ENCODE measurements around the gene DOP1A. TPM values are rescaled to one million over a fixed set of nuclear protein-coding genes. Genes with fewer than 3 reads are reported as not detected.

Gene DOP1A
- total and polyA plus RNA-seq, 2 of the 13 experiments (the other 11 are each of a cell fraction or from before 2014, with no cell fraction given), result 5.2 to 16.7 TPM

GRCh38 chr6:83097204-83097603, 29.7 kb downstream of the DOP1A start:
- Histone ChIP-seq H3K79me2 (ENCODE audit: insufficient read depth, low read length) (no peaks in the 10 kb centered on the region), H3K9me3 (ENCODE audit: low read length) (no peaks in the 10 kb centered on the region), H3K4me1 (ENCODE audit: insufficient read depth, low read length) (no peaks in the 10 kb centered on the region), H3K36me3 (replicated peaks in 1 of 2; ENCODE audit: control insufficient read depth in 1 of 2, insufficient read depth in 2 of 2, low read length in 2 of 2) (peaks cover 0 to 3% of the 10 kb centered on the region in 2 experiments; a peak in 1 of 5 replicates), H3K4me3 (replicated peaks in 1 of 3; ENCODE audit: insufficient read depth in 1 of 3, low read depth in 2 of 3, low read length in 3 of 3) (no peak overlapping the region), H3K9ac (ENCODE audit: insufficient read depth, low read depth, low read length) (no peak overlapping the region), H3K27ac (ENCODE audit: extremely low read length, insufficient read depth, low read length) (no peak overlapping the region), H2AFZ (ENCODE audit: low read length) (no peak overlapping the region), H3K4me2 (ENCODE audit: low read depth, low read length) (no peak overlapping the region), H4K20me1 (ENCODE audit: insufficient read depth, low read length) (no peaks in the 10 kb centered on the region), H3K27me3 (ENCODE audit: control insufficient read depth in 1 of 2, insufficient read depth in 2 of 2, low read length in 2 of 2) (no peaks in the 10 kb centered on the region)
- POLR2A ChIA-PET, result no interaction called here
- intact Hi-C loops (cut with micrococcal nuclease; ENCODE audit: unreplicated experiment), result no loop called here
- in situ Hi-C loops (cut with HindIII; ENCODE audit: extremely low pct_ligation_motif_present, low pct_unique_long_range_greater_than_20kb), result no loop called here
- 99% methylated on average over 2 of the region's 2 CpGs for WGBS (ENCODE audit: low lambda C conversion rate)
- ATAC-seq (no peak), FAIRE-seq (no peak), DNase-seq (ENCODE audit: low spot score) (no peak)
- CTCF ChIA-PET (ENCODE audit: low intra/inter-chr PET ratio, low total read pairs), result no interaction called here
- BruUV-seq (replicated peaks), result no TSS peak
- TF ChIP-seq KIAA2018 (CRISPR knock-in tag; IDR thresholded peaks at IDR 0.05; ENCODE audit: borderline replicate concordance), result no peak
- TF ChIP-seq ZNF451 (CRISPR knock-in tag; IDR thresholded peaks at IDR 0.05), result no peak
- no peak for TF ChIP-seq ZNF260 (CRISPR knock-in tag; IDR thresholded peaks at IDR 0.05; ENCODE audit: borderline replicate concordance, low read depth)
- TF ChIP-seq HNF1A (IDR thresholded peaks at IDR 0.05; ENCODE audit: low read depth), result no peak
- TF ChIP-seq HNF1A (CRISPR knock-in tag; IDR thresholded peaks at IDR 0.05; ENCODE audit: borderline replicate concordance), result no peak
- no peak for TF ChIP-seq KDM5A (IDR thresholded peaks at IDR 0.05; ENCODE audit: borderline replicate concordance, low read length)
- TF ChIP-seq ZNF777 (CRISPR knock-in tag; IDR thresholded peaks at IDR 0.05), result no peak
- no peak for TF ChIP-seq HDAC1 (CRISPR knock-in tag; IDR thresholded peaks at IDR 0.05)
- TF ChIP-seq AHR (CRISPR knock-in tag; IDR thresholded peaks at IDR 0.05), result no peak
- TF ChIP-seq THAP8 (CRISPR knock-in tag; IDR thresholded peaks at IDR 0.05; ENCODE audit: borderline replicate concordance), result no peak
- TF ChIP-seq ELK4 (CRISPR knock-in tag; IDR thresholded peaks at IDR 0.05; ENCODE audit: borderline replicate concordance), result no peak
